ENCODE data around the gene MGAT3.

Gene MGAT3

DNA sequence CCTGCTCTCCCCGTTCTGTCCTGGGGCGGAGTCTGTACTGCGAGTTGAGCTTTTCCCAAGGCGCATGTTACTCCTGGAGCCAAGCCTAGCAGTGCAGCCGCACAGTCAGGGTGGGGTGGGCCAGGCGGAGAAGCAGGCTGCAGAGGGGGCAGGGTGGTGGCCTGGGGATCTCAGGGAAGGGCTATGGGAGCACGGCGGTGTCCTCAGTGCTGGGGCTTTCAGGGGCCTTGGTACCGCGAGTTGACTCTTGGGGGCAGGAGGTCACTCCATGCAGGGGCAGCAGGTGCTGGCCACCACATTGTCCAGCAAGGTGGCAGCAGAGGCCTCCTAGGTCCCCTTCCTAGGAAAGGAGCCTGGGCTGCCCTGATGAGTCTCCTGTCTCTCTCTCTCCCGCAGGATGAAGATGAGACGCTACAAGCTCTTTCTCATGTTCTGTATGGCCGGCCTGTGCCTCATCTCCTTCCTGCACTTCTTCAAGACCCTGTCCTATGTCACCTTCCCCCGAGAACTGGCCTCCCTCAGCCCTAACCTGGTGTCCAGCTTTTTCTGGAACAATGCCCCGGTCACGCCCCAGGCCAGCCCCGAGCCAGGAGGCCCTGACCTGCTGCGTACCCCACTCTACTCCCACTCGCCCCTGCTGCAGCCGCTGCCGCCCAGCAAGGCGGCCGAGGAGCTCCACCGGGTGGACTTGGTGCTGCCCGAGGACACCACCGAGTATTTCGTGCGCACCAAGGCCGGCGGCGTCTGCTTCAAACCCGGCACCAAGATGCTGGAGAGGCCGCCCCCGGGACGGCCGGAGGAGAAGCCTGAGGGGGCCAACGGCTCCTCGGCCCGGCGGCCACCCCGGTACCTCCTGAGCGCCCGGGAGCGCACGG, 30.4 kb downstream of the MGAT3 start:
- TF ChIP-seq, protein P1, sequence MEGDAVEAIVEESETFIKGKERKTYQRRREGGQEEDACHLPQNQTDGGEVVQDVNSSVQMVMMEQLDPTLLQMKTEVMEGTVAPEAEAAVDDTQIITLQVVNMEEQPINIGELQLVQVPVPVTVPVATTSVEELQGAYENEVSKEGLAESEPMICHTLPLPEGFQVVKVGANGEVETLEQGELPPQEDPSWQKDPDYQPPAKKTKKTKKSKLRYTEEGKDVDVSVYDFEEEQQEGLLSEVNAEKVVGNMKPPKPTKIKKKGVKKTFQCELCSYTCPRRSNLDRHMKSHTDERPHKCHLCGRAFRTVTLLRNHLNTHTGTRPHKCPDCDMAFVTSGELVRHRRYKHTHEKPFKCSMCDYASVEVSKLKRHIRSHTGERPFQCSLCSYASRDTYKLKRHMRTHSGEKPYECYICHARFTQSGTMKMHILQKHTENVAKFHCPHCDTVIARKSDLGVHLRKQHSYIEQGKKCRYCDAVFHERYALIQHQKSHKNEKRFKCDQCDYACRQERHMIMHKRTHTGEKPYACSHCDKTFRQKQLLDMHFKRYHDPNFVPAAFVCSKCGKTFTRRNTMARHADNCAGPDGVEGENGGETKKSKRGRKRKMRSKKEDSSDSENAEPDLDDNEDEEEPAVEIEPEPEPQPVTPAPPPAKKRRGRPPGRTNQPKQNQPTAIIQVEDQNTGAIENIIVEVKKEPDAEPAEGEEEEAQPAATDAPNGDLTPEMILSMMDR (IDR thresholded peaks at IDR 0.05): no peak

DNA sequence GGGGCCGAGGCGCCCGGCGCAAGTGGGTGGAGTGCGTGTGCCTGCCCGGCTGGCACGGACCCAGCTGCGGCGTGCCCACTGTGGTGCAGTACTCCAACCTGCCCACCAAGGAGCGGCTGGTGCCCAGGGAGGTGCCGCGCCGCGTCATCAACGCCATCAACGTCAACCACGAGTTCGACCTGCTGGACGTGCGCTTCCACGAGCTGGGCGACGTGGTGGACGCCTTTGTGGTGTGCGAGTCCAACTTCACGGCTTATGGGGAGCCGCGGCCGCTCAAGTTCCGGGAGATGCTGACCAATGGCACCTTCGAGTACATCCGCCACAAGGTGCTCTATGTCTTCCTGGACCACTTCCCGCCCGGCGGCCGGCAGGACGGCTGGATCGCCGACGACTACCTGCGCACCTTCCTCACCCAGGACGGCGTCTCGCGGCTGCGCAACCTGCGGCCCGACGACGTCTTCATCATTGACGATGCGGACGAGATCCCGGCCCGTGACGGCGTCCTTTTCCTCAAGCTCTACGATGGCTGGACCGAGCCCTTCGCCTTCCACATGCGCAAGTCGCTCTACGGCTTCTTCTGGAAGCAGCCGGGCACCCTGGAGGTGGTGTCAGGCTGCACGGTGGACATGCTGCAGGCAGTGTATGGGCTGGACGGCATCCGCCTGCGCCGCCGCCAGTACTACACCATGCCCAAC, 31.2 kb downstream of the MGAT3 start:
- TF ChIP-seq, protein P1 (IDR thresholded peaks at IDR 0.05): no peak

DNA sequence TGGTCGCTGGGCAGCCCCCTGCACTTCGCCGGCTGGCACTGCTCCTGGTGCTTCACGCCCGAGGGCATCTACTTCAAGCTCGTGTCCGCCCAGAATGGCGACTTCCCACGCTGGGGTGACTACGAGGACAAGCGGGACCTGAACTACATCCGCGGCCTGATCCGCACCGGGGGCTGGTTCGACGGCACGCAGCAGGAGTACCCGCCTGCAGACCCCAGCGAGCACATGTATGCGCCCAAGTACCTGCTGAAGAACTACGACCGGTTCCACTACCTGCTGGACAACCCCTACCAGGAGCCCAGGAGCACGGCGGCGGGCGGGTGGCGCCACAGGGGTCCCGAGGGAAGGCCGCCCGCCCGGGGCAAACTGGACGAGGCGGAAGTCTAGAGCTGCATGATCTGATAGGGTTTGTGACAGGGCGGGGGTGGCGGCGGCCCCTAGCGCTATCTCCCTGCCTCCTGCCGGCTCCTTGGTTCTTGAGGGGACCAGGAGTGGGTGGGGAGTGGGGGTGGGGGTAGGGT, 31.8 kb downstream of the MGAT3 start:
- TF ChIP-seq, protein P1 (IDR thresholded peaks at IDR 0.05): no peak

DNA sequence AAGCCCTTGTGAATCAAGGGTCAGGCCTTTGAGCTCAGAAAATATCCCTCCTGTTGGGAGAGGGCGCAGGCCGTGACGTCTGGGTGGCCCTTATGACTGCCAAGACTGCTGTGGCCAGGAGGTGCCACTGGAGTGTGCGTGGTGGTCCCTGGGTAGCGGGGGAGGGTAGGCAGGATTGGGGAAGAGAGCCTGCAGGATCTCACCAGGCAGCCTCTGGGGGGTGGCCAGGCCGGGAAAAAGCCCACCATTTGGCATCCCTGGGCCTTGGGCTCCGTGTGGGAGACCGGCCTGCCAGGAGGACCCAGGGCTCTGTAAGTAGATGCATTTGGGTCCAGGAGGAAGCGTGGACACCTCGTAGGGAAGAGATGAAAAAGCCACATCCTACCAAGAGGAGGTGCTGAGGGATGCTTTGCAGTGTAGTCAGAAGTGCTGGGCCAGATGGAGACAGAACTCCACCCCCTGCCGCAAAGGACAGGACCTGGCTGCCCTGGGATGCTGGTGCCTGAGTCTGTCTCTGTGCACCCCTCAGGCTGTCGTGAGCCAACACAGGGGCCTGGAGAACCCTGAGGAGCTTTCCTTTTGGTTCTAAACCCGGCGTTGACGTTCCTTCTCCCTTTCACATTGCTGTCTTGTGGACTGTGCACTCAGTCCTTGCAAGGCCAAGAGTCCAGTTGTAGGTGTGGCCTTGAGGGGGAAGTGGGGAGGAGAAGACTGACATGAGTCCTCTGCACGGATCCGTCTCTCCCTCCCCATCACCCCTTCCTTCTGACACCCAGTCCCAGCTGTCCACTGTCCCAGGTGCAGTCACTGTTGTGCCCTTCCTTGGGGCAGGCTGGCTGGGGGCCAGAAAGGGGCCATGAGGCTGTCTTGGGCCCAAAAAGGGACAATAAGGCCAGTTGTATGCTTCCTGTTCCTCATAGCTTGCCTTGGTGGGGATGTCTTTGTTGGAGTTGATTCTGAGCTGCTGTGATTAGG, 32.6 kb downstream of the MGAT3 start:
- TF ChIP-seq, protein P1 (IDR thresholded peaks at IDR 0.05): no peak

DNA sequence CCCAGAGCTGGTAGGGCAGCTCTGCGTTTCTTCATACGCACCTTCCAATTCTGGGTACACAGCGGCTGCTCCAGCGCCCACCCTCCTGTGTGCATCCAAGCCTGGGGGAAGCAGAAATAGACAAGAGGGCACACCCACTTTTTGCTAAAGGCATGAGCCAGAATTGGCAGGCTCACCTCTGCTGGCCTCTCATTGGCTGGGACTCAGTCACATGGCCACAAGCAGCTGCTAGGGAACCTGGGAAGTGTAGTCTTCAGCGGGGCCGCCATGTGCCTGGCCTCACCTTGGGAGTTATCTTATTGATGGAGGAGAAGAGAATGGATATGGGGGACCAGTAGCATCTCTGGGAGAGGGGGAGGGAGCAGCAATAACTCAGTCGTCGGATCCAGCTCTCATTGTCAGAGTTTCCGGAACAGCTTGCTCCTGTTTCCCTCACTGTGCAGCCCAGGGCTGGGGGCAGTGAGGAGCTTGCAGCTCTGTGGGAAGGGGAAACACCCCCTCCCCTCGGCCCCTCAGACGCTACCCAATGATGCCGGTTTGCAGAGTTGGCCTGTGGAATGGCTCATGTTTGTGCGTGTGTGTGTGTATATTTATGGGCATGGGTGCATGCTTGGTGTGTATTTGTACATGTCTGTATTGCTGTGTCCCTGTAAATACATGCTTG, 33.5 kb downstream of the MGAT3 start:
- TF ChIP-seq, protein P1 (IDR thresholded peaks at IDR 0.05): no peak

DNA sequence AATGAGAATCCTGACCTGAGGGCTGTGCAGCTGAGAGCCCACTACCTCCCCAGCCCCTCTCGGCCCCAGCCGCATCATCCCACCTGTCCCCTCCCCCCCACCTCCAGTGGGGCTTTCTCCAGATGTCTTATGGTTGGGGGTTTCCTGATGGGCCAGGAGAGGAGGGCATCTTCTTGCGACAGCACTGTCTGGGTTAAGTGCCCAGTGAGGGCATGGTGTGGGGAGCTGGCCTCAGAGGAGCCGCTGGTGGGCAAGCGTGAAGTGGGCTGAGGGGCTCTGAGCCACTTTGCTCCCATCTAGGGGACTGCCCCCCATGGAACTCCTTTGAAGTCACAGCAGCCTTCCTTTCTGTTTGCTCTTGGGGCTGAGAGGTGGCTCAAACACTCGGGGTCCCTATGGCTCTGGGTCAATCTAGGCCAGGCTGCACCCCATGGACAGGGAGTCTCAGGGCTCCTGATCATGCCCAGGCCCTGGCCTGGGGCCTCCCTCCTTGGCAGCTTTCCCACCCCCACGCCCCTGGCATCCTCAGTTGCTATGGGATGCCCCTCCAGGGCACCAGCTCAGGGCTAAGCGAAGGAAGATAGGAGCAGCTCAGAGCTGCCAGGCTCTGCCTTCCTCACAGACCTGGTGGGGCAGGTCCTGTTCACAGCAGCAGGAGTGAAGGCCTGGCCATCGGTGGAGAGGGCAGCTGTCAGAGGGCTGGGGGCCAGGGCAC, 34.3 kb downstream of the MGAT3 start:
- TF ChIP-seq, protein P1 (IDR thresholded peaks at IDR 0.05): no peak
